GM19193 (cell line): ENCODE results near the gene PPM1A.

Experiments
- POLR2A ChIP-seq: IDR thresholded peaks from 4 replicates; pipeline ENCODE4 v1.6.1; 2011; ENCODE audit not compliant: insufficient read depth, insufficient read length; ENCODE audit errors: extremely low read depth

Gene PPM1A

DNA sequence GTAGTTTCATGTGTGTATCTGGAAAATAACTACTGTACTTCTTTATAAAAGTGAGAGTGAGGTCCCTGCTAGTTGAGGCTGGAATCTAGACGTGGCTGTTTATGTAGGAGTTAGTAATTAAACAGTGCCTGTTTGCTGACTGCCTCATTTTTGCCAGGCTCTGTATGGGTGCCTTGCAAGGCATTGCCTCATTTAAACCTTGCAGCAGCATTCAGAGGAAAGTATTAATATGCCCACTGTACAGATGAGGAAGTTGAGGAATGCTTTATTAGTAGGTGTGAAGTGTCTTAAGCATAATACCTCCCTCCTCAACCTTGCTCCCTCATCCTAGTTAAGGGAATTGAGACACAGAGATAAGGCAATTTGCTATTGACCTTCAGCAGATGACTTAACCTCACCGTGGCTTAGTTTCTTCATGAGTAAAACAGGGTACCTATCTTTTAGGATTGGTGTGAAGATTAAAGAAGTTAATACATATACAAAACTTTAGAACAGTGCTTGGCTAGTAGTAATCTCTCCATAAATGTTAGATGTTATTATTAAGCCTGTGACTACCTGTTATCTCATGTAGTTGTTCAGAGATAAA lies 28.7 kb downstream of the PPM1A start:
- no peak for TF ChIP-seq POLR2A

DNA sequence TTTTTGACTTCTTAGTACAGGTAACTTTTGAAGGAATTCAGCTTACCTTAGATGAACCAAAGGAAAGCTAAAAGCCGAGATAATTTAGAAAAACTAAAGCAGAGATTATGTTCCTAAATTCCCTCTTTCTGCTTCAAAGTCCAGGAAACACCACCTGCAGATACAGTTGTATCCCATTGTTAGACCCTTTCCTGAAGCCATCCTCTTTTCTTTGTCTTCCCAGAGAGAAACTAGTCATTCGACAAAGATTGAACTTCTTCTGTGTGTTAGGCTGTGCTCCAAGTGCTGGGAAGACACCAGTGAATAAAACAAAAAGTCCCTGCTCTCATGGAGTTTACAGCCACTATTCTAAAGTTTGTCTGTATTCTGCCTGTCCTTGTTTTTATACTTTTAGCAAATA lies 29.3 kb downstream of the PPM1A start:
- no peak for TF ChIP-seq POLR2A

DNA sequence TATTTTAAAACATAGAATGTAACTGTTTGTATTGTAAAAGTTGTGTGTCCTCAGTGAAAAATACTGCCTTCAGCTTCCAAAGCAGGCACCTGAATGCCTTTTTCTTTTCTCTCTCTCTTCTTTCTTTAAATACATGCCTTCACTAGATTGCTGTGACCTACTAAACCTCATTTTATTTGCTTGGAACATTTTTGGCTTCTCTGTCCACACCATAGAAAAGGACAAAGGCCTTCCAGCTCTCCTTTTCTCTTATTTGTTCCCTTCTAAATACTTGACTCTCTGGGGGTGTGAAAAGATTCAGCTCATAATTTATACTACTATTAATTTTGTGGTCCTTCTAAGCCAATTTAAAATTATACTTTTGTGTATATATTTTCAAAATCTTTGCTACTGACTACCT lies 38.4 kb downstream of the PPM1A start:
- TF ChIP-seq POLR2A: no peak

DNA sequence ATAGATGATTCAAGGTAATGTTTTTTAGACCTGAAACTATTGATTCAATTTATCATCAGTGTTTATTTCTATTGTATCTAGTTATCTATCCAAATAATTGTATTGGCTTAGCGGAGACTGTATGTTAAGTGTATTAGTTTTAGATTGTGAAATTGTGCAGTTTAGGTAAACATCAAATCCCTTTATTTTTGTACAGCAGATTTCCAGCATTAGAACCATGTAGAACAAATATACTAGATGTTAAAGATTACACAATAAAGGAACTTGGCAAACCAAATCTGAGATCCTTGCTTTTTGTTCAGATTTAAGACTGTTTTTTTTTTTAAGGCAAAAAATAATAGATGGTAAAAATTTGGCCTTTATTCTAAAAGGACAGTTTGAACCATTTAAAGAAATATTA lies 39.3 kb downstream of the PPM1A start:
- TF ChIP-seq POLR2A: no peak

DNA sequence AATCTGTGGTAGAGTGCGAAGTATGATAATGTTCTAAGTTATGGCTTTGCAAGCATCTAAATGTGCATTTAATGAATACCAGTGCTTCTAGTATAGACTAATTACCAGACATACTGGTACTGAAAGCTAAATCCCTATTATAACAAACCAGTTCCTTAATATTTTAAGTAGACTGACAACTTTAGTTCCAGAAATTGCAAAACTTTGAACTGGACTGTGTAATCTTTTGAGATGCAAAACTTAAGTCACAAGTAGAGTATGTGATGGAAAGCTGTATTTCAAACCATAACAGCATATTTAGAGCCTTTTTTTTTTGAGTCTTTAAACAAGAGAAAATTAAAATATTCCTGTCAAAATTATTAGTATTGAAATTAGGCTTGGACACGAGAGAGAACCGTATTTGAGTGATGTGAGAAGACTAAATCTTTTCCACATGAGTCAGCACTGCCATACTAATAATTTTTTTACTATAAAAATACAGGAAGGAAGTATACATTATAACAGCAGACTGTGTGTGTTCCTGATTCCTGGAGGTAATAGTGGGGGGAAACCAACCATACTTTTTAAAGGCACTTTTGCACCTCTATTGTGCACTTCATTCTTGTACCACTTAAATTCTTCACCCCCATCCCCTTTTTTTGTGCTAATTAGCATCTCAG lies 45.5 kb downstream of the PPM1A start:
- no peak for TF ChIP-seq POLR2A

DNA sequence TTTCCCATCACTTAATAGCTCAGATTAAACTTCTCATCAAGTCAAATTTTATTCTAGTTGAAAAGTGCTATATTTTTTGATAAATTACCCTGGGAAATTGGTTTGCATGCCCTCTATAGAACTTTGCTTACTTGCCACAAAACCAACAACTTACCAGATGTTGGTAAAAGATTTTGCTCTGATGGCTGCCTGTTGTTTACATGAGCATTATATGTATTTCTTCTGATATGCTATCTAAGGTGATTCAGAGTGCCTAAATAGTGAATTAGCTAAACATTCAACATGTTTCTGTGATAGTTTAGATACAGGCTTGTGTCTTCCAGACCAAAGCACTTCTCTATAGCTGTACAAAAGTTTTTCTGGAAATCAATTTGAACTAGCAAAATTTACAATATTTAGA lies 51.0 kb downstream of the PPM1A start:
- no peak for TF ChIP-seq POLR2A

DNA sequence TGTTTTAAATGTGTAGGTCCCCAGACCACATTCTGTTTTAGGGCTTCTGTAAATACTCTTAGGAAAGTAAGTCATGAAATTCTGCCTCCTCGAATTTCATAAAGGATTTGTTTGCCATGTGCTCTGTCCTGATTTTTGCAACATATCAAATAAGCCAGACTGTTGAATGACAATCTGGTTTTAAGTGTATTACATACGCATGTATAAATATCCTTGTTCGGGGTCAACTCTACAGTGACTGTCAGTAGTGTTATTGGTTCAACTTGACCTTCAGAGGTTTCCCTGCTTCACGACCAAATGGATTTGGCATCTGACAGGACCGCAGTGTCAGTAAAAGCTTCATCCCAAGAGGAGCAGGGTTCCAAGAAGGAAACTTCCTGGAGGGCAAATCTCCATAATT lies 52.7 kb downstream of the PPM1A start:
- TF ChIP-seq POLR2A: no peak

DNA sequence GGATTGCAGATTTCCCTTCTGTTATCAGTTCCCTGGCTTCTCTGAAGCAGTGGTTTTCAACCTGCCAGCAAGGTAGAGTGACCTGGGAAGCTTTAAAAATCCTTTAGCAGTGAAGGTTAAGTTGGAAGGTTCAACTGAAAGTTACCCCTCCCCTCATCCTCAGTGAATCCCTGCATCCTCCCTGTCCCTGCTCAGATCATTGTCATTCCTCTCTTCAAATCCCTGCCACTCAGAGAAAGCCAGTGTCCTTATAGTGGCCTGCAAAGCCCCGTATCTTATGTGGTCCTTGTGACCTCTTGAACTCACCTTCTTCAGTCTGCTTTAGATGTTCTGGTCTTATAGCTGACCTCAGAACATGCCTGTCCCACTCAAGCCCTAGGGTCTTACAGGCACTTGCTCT lies 53.6 kb downstream of the PPM1A start:
- TF ChIP-seq POLR2A: no peak

DNA sequence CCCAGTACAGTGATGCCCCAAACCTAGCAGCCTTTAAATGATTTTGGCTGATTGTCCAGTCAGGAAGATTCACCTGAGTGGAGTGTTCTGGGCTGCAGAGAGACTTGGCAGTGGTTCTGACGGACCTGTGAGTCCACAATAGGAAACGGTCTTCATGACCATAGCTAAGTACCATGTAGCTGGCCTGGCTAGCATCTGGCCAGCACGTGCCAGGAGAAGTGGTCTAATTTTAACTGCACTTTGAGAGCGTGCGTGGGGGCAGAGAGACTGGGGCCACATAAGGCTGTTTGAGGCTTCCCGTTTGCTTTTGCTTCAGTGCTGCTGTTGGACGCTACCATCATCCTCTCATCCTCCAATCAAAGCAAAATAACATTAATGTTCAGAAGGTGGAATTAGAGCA lies 54.7 kb downstream of the PPM1A start:
- TF ChIP-seq POLR2A: no peak

DNA sequence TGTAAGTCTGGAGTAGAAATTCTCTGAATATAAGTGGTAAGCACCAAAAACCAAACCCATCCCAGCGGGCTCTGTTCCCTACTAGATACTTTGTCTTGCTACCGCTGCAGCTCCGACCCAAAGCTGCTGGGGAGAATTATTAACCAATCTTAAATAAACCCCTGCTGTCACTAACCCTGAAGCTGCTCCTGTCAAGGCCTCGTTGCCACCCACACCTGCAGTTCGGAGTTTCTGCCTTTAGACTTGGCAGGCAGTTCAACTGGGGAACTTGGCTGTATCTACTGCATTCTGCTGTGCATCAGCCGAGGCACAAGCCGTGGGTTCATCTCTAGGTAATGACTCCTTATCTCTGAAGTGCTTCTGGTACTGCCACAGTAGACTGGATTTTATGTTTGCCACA lies 55.5 kb downstream of the PPM1A start:
- peak; percentile 15 for TF ChIP-seq POLR2A

DNA sequence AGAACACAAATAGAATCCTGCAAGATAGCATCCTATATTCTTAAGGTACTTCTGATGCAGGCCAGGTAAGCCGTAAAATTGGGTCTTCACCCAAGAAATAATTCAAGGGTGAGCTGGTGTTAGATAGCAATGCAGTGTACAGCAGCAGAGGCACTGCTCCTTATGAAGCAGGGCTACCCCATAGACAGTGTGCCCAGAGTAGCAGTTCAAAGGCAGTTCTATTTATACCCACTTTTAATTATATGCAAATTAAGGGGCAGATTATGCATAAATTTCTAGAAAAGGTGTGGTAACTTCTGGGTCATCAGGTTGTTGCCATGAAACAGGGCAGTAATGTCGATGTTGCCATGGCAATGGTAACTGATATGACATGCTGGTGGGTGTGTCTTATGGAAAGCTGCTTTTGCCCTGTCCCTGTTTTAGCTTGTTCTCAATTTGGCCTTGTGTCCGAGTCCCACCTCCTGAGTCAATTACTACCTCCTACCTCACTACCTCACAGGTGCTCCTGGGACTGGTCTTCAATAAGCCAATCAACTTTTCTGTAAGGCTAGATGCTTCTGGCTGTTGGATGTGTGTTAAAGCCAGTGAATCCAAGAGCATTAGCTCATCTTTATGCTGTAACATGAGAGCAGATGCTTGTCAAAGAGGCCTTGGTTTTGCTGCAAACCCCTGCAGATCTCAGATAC lies 61.0 kb downstream of the PPM1A start:
- TF ChIP-seq POLR2A: no peak

DNA sequence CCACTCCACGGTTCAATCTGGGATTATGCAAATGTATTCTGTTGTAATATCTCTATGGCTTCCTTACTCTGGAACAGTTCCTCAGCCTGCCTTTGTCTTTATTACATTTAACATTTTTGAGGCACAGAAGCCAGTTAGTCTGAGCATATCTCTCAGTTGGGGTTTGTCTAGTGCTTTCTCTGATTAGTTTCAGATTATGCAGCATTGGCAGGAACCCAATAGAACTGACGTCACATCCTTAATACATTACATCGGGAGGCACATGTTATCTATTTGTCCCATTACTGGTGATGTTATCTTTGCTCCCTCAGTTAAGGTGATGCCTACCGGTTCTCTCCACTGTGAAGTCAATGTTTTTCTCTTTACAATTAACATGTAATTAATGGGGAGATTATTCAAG lies 62.4 kb downstream of the PPM1A start:
- TF ChIP-seq POLR2A: no peak

DNA sequence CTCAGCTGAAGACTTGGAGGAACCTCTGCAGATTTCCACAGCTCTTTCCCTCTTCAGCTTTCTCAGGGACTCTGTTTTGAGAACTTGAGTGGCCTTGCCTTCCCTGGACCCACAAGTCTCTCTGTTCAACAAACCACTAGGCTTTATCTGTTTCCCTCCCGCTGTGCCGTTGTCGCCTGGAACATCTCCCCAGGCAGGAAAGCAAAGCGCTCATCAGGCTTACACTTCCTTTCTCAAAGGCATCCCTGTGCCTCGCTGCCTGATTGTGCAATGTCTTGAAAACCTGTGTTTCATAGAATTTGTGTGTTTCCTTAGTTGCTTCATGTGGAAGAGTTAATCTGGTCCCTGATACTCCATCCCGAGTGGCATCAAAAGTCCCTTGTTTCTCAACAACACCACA lies 64.1 kb downstream of the PPM1A start:
- no peak for TF ChIP-seq POLR2A

DNA sequence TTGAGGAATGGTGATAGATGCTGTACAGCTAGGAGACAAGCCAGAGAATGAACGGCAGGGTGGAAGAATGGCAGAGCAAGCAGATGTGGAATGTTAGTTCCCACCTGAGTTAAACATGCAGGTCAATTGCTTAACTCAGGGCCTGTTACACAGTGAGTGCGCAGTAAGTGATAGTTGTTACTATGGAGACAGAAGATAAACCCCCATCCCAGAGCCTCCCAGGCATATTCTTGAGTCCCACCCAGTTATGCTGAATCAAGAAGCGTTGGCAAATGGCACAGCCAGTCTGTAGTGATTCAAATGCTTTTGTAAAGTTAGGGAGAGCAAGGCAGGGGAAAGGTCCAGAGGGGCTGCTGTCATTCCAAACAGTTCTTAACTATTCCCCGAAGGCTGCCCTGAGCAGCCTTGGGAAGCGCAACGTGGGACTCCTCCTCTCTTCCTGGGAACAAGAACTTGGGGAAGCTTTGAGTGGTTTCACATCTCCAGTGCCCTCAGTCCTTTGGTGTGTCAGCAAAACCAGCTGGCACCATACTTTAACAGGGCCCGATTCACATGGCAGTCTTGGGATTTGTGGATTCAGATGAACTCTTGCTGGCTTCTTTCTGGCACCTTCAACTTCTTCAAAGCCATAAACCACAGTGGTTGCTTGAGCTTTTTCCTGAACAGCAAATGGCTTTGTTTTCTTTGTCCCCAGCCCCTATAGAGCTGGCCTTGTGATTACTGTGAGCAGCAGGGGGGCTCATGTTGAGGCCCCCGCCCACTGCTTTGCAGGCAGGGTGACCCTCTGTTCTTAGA lies 66.4 kb downstream of the PPM1A start:
- no peak for TF ChIP-seq POLR2A

DNA sequence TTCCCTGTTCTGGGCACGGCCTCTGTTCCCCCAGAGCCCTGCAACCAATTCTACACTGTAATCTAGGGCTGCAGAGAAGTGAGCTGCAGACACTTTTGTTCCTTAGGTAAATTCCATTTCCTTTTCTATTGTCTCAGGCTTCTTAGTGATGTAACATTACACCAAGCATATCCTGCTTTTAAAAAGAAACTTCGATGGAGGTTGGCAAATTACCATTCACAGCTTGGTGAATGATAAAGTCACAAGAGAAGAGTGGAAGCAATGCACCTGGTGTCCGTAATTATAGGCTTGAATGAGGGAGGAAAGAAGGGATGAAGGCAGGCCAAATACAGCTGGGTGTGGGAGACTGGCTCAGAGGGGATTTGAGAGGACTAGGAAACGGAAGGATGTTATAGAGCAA lies 68.6 kb downstream of the PPM1A start:
- no peak for TF ChIP-seq POLR2A
